Measurements from ENCODE around the gene SCAMP3. TPM values are rescaled to one million over a fixed set of nuclear protein-coding genes. Genes with fewer than 3 reads are reported as not detected.

Gene SCAMP3
- total RNA-seq, 2 donors from 2014 or later = 77.2 to 77.7 TPM

DNA sequence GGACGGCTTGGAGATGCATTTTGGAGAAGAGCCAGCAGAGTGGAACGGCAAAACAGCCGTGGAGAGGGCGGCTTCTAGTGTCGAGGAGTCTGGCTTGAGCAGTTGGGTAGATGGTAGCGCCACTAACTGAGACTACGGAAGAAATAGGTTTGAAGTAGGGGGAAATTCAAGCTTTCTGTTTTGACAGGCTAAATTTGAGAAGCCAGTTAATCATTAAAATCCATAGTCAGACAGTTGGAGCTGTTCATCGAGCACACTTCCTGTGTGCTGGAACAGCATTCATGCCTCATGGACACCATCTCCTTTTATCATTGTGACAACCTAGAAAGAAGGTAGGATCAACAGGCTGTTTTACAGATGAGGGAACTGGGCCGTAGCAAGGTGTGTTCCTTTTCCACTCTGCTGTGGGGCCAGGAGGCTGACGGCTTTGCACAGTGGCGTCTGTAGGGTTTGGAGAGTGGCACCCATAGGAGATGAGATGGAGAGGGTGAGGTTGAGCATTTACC is 42.5 kb upstream of the SCAMP3 start:
- H3K36me3 ChIP-seq = no peaks in the 10 kb centered on the region
- no peak overlapping the region for H3K4me3 ChIP-seq
- H3K9me3 ChIP-seq = no peaks in the 10 kb centered on the region
- no peak overlapping the region for H3K27ac ChIP-seq
- H3K4me1 ChIP-seq = peaks cover 0 to 14% of the 10 kb centered on the region in 2 donors
- no peaks in the 10 kb centered on the region for H3K27me3 ChIP-seq
- TF ChIP-seq, protein P1, sequence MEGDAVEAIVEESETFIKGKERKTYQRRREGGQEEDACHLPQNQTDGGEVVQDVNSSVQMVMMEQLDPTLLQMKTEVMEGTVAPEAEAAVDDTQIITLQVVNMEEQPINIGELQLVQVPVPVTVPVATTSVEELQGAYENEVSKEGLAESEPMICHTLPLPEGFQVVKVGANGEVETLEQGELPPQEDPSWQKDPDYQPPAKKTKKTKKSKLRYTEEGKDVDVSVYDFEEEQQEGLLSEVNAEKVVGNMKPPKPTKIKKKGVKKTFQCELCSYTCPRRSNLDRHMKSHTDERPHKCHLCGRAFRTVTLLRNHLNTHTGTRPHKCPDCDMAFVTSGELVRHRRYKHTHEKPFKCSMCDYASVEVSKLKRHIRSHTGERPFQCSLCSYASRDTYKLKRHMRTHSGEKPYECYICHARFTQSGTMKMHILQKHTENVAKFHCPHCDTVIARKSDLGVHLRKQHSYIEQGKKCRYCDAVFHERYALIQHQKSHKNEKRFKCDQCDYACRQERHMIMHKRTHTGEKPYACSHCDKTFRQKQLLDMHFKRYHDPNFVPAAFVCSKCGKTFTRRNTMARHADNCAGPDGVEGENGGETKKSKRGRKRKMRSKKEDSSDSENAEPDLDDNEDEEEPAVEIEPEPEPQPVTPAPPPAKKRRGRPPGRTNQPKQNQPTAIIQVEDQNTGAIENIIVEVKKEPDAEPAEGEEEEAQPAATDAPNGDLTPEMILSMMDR (IDR thresholded peaks at IDR 0.05) = no peak
- no peak for DNase-seq (ENCODE audit: low spot score)

DNA sequence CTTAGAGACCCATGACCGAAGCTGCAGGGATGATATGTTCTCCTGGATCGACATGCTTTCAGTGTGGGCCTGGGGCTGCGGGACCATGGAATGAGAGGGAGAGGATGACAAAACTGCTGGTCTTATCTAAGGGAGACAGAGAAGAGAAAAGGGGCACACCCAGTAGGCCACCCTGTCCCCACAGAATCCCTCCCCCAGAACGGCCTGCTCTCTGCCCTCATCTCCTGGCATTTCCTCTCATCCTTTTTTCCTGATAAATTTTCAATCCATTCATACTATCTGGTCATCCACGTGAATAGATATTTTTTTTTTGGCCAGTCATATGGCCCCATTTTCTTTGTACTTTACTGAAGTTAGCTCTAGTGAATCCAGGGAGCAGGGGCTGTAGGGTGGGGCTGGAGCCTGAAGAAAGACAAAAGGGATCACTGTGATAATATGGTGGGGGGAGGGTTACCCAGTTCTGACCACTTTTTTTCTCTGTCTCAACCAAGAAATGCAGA is 39.2 kb upstream of the SCAMP3 start, which contains the start of gene PKLR:
Gene PKLR (minus strand): TSS at position 97 of the 500 bp plus-strand sequence. CDS start 43 bp downstream, at position 54.
- TF ChIP-seq, protein P1 (IDR thresholded peaks at IDR 0.05) = no peak
- Histone ChIP-seq H3K36me3 (no peaks in the 10 kb centered on the region), H3K4me3 (no peak within 1 kb of the TSS), H3K27me3 (no peaks in the 10 kb centered on the region), H3K27ac (no peak within 1 kb of the TSS), H3K9me3 (no peaks in the 10 kb centered on the region), H3K4me1 (no peaks in the 10 kb centered on the region)
- DNase-seq (ENCODE audit: low spot score) = no peak

DNA sequence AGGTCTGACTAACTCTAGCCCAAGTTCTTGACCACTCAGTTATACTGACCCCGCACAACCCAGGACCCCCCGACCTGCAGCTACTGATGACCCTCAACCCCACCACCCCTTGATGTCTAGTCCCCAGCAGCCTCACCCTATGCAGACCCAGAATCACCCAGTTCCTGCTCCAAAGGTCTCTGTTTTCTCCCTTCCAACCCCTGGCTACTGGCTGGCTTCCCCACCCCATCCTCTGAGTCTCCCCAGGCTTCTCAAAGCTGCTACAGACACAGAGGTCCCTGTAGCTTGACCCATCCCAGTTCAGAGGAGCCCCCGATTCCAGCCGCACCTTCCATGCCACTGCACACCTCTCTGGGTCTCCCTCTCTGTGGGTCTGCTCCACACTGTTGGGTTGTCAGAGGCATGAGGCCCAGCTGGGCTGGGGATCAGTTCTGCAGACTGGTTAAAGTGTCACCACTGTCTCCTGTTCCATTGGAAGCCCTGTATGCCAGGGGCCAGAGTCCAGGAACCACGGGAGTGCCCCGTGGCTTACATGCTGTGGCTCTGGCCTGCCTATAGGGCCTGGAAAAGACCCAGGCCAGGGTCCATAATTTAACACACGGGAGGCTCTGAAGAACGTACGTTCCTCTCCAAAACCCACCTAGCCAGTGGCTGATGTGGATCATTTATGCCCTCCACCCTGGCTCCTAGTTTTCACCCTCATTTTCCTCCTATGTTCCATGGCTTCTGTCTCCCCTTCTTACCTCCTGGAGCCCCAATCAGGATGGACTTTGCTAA is 38.6 kb upstream of the SCAMP3 start:
- Histone ChIP-seq H3K27ac (no peak overlapping the region), H3K27me3 (peaks cover 0 to 2% of the 10 kb centered on the region in 2 donors), H3K4me3 (no peak overlapping the region), H3K9me3 (no peaks in the 10 kb centered on the region), H3K4me1 (no peaks in the 10 kb centered on the region), H3K36me3 (no peaks in the 10 kb centered on the region)
- DNase-seq (ENCODE audit: low spot score) = no peak
- TF ChIP-seq, protein P1 (IDR thresholded peaks at IDR 0.05) = no peak

DNA sequence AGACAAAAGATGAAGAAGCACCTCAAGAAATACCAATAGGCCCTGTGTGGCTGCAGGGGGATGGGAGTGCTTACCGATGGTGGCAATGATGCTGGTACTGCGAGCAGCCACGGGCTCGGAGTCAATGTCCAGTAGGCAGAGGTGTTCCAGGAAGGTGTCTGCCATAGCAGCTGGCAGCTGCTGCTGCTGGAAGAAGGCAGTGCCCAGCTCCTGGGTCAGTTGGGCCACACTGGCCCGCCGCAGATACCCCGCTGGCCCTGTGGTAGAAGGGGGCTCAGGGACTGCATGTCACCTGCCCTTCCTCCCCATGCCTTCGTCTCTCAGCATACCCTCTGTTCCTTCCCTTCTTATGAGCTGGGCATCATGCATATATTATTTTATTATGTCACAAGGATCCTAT is 37.9 kb upstream of the SCAMP3 start:
- H3K27me3 ChIP-seq = peaks cover 0 to 10% of the 10 kb centered on the region in 2 donors
- TF ChIP-seq, protein P1 (IDR thresholded peaks at IDR 0.05) = no peak
- H3K4me3 ChIP-seq = no peak overlapping the region
- H3K27ac ChIP-seq = no peak overlapping the region
- DNase-seq (ENCODE audit: low spot score) = no peak
- H3K9me3 ChIP-seq = no peaks in the 10 kb centered on the region
- H3K4me1 ChIP-seq = peaks cover 0 to 5% of the 10 kb centered on the region in 2 donors
- H3K36me3 ChIP-seq = no peaks in the 10 kb centered on the region

DNA sequence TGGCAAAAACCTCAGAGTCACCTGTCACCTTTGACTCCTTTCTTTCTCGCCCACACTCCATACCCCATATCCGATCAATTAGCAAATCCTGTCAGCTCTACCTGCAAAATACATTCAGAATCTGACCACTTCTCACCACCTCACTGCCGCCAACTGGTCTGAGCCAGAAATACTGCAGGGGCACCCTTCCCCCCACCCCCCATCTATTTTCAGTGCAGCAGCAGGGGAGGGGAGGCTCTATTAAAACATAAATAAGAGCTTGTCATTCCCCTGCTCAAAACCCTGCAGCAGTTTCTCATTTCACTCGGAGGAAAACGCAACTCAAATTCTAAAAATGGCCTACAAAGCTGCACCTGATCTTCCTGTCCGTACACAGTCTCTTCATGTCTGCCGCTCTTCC is 35.2 kb upstream of the SCAMP3 start:
- H3K27me3 ChIP-seq = peaks cover 0 to 10% of the 10 kb centered on the region in 2 donors
- TF ChIP-seq, protein P1 (IDR thresholded peaks at IDR 0.05) = no peak
- no peak overlapping the region for H3K4me3 ChIP-seq
- no peak overlapping the region for H3K27ac ChIP-seq
- DNase-seq (ENCODE audit: low spot score) = no peak
- no peaks in the 10 kb centered on the region for H3K9me3 ChIP-seq
- no peaks in the 10 kb centered on the region for H3K36me3 ChIP-seq
- H3K4me1 ChIP-seq = peaks cover 0 to 7% of the 10 kb centered on the region in 2 donors
